NCI-H1048 (cell line): ENCODE data around the gene HMG20B.
"Not testable (repeated sequence)": the region's sequence is repeated elsewhere in the genome, so short reads cannot be mapped to it uniquely, and the experiment has no call there.

ENCODE experiments used
- DNase-seq: peaks from one replicate; lab custom pipeline; 2025; lab: John Stamatoyannopoulos, UW

HMG20B gene

GRCh38 chr19:3572855-3573161 is at the start of gene HMG20B:
Gene HMG20B, plus strand, starts transcription at chr19:3572944. Its CDS starts 366 bp downstream, at chr19:3573310.
- no peak for DNase-seq

GRCh38 chr19:3523361-3524077 is 49.2 kb upstream of the HMG20B start:
- no peak for DNase-seq

- no peak for DNase-seq
These were observed 48.5 kb upstream of the HMG20B start for GRCh38 chr19:3524078-3524842.

GRCh38 chr19:3524904-3525451 is 47.8 kb upstream of the HMG20B start:
- DNase-seq = no peak

GRCh38 chr19:3526507-3527237 is 46.1 kb upstream of the HMG20B start:
- DNase-seq = no peak

GRCh38 chr19:3527238-3527910 is 45.4 kb upstream of the HMG20B start:
- DNase-seq = no peak

GRCh38 chr19:3528080-3528479 is 44.7 kb upstream of the HMG20B start:
- DNase-seq = no peak

- no peak for DNase-seq
These were observed 44.1 kb upstream of the HMG20B start for GRCh38 chr19:3528539-3529211.

GRCh38 chr19:3529299-3529698 is 43.4 kb upstream of the HMG20B start:
- not testable (repeated sequence) for DNase-seq

- DNase-seq = no peak
These were observed 42.4 kb upstream of the HMG20B start for GRCh38 chr19:3530389-3530788.

- DNase-seq = no peak
These were observed 41.0 kb upstream of the HMG20B start for GRCh38 chr19:3531716-3532115.

- no peak for DNase-seq
These were observed 40.5 kb upstream of the HMG20B start for GRCh38 chr19:3532154-3532786.

GRCh38 chr19:3533033-3533432 is 39.7 kb upstream of the HMG20B start:
- DNase-seq = no peak

- no peak for DNase-seq
These were observed 39.1 kb upstream of the HMG20B start for GRCh38 chr19:3533563-3534216.

GRCh38 chr19:3534375-3535234 is 38.1 kb upstream of the HMG20B start:
- no peak for DNase-seq

GRCh38 chr19:3535235-3535535 is 37.6 kb upstream of the HMG20B start:
- no peak for DNase-seq

- no peak for DNase-seq
These were observed 37.2 kb upstream of the HMG20B start for GRCh38 chr19:3535563-3535965.

GRCh38 chr19:3535981-3536380 is 36.8 kb upstream of the HMG20B start:
- no peak for DNase-seq

- DNase-seq = no peak
These were observed 36.2 kb upstream of the HMG20B start for GRCh38 chr19:3536429-3537100.
